Astrocyte (in vitro differentiated cells and primary cell): ENCODE data around the gene PBX3.

Source experiments
- EZH2 ChIP-seq: IDR thresholded peaks from 2 replicates; pipeline ENCODE4 v1.6.1; 2012; ENCODE audit warnings: mild to moderate bottlenecking, low read length, inconsistent platforms; ENCODE audit not compliant: insufficient read depth
- TF ChIP-seq, protein P1 (sequence below): IDR thresholded peaks from 2 replicates; pipeline ENCODE4 v1.5.1; 2011; ENCODE audit warnings: low read depth, mild to moderate bottlenecking, inconsistent platforms, low read length, moderate library complexity; ENCODE audit not compliant: insufficient read depth

GRCh38 chr9:125767349-125767748, 20.2 kb downstream of the PBX3 start:
- TF ChIP-seq, protein P1, sequence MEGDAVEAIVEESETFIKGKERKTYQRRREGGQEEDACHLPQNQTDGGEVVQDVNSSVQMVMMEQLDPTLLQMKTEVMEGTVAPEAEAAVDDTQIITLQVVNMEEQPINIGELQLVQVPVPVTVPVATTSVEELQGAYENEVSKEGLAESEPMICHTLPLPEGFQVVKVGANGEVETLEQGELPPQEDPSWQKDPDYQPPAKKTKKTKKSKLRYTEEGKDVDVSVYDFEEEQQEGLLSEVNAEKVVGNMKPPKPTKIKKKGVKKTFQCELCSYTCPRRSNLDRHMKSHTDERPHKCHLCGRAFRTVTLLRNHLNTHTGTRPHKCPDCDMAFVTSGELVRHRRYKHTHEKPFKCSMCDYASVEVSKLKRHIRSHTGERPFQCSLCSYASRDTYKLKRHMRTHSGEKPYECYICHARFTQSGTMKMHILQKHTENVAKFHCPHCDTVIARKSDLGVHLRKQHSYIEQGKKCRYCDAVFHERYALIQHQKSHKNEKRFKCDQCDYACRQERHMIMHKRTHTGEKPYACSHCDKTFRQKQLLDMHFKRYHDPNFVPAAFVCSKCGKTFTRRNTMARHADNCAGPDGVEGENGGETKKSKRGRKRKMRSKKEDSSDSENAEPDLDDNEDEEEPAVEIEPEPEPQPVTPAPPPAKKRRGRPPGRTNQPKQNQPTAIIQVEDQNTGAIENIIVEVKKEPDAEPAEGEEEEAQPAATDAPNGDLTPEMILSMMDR, result no peak
- no peak for TF ChIP-seq EZH2
